Measurements from ENCODE around the gene GLUL. TPM values are rescaled to one million over a fixed set of nuclear protein-coding genes. Genes with fewer than 3 reads are reported as not detected.

GLUL gene
- total RNA-seq, 1 experiment from 2014 or later, result 348 TPM

DNA sequence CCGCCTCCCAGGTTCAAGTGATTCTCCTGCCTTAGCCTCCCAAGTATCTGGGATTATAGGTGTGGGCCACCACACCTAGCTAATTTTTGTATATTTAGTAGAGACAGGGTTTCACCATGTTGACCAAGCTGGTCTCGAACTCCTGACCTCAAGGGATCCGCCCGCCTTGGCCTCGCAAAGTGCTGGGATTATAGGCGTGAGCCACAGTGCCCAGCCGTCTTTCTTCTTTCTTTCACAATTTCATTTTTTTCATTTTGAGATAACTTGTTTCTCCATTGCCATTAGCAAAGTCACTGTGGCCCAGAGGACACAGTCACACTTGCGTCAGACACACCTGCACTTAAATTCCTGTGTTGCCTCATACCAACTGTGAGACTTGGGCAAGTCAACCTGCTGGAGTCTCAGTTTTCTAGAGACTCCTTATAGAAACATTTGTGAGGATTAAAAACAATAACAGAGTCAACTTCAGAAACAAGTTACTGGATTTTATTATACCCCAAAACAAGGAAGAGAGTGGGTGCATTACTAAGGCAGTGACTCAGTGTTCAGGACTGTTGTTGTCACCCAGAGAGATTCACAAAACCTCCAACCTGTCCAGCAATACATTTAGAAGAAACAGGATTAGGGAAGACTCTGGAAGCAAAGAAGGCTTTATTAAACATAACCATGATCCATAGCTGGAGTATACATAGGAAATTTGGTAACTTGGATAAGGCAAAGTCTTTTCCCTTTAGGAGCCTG, 6.2 kb upstream of the GLUL start:
- peak; percentile 58 to 95 for DNase-seq
- intact Hi-C loops (cut with micrococcal nuclease; ENCODE audit: unreplicated experiment), result loop anchor here (1.0 to 5.0 kb wide), 3 partner anchors 189 to 387 kb away; partner anchors contain the start of gene RNASEL
- no TSS peak for BruUV-seq (replicated peaks)

DNA sequence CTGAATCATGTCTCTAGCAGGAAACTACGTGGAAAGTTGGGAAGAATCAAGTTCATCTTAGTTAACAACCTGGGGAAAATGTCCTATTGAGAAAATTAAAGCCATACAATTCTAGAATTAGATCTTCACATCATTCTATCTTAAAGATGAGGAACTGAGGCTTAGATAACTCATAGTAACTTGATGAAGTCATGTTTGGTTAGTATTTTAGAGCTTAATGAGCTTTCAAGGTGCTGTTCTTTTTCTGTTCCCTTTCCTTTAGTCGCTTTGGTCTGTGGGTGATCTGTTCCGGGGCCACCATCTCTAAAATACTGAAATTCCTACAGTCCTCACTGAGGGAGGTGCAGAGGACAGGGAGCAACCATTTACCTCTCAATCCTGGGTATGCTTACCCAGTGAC, 4.3 kb upstream of the GLUL start:
- Histone ChIP-seq H3K4me2 (no peak overlapping the region), H3K27ac (no peak overlapping the region), H3K27me3 (ENCODE audit: insufficient read depth, low read depth) (no peaks in the 10 kb centered on the region), H2AFZ (no peak overlapping the region), H3K79me2 (ENCODE audit: low read depth) (peaks cover 2% of the 10 kb centered on the region), H3K4me3 (no peak overlapping the region), H3K4me1 (replicated peaks; ENCODE audit: insufficient read depth) (peaks cover 25% of the 10 kb centered on the region), H3K9me3 (ENCODE audit: insufficient read depth, low read depth) (no peaks in the 10 kb centered on the region), H4K20me1 (ENCODE audit: insufficient read depth) (no peaks in the 10 kb centered on the region), H3K36me3 (ENCODE audit: low read depth) (no peaks in the 10 kb centered on the region), H3F3A (ENCODE audit: insufficient read depth, low read depth) (peaks cover 17% of the 10 kb centered on the region), H3K9me2 (ENCODE audit: insufficient read depth) (no peaks in the 10 kb centered on the region)
- TF ChIP-seq, protein P1, sequence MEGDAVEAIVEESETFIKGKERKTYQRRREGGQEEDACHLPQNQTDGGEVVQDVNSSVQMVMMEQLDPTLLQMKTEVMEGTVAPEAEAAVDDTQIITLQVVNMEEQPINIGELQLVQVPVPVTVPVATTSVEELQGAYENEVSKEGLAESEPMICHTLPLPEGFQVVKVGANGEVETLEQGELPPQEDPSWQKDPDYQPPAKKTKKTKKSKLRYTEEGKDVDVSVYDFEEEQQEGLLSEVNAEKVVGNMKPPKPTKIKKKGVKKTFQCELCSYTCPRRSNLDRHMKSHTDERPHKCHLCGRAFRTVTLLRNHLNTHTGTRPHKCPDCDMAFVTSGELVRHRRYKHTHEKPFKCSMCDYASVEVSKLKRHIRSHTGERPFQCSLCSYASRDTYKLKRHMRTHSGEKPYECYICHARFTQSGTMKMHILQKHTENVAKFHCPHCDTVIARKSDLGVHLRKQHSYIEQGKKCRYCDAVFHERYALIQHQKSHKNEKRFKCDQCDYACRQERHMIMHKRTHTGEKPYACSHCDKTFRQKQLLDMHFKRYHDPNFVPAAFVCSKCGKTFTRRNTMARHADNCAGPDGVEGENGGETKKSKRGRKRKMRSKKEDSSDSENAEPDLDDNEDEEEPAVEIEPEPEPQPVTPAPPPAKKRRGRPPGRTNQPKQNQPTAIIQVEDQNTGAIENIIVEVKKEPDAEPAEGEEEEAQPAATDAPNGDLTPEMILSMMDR (conservative IDR thresholded peaks at IDR 0.05), result no peak
- no peak for TF ChIP-seq EZH2 (IDR thresholded peaks at IDR 0.05; ENCODE audit: low read depth)
- ChIA-PET POLR2A (ENCODE audit: unreplicated experiment) (no interaction called here), CTCF (interaction anchor here (0.6 to 2.7 kb wide), 4 partner anchors 251 to 311 kb away, joined by 4 to 33 read pairs (median 12); no protein-coding TSS in a partner anchor)
- no TSS peak for BruUV-seq (replicated peaks)
- intact Hi-C loops (cut with micrococcal nuclease; ENCODE audit: unreplicated experiment), result loop anchor here (1.0 to 5.0 kb wide), 4 partner anchors 191 to 389 kb away; partner anchors contain the start of gene RNASEL
- DNase-seq, result no peak

More for the DNA sequence above, 6.2 kb upstream of the GLUL start:
- Histone ChIP-seq H3K4me3 (no peak overlapping the region), H3K9me3 (ENCODE audit: insufficient read depth, low read depth) (no peaks in the 10 kb centered on the region), H3K4me2 (peak overlapping the region; percentile 44), H2AFZ (no peak overlapping the region), H3K4me1 (replicated peaks; ENCODE audit: insufficient read depth) (peaks cover 25% of the 10 kb centered on the region), H4K20me1 (ENCODE audit: insufficient read depth) (no peaks in the 10 kb centered on the region), H3K9me2 (ENCODE audit: insufficient read depth) (no peaks in the 10 kb centered on the region), H3K79me2 (ENCODE audit: low read depth) (no peaks in the 10 kb centered on the region), H3K36me3 (ENCODE audit: low read depth) (no peaks in the 10 kb centered on the region), H3K27me3 (ENCODE audit: insufficient read depth, low read depth) (no peaks in the 10 kb centered on the region), H3F3A (ENCODE audit: insufficient read depth, low read depth) (peaks cover 17% of the 10 kb centered on the region), H3K27ac (peak overlapping the region; percentile 89)
- CTCF ChIA-PET, result interaction anchor here (2.1 to 2.7 kb wide), 2 partner anchors 254 to 310 kb away, joined by 16 to 33 read pairs; no protein-coding TSS in a partner anchor
- TF ChIP-seq, protein P1 (conservative IDR thresholded peaks at IDR 0.05), result no peak
- no peak for TF ChIP-seq EZH2 (IDR thresholded peaks at IDR 0.05; ENCODE audit: low read depth)
- POLR2A ChIA-PET (ENCODE audit: unreplicated experiment), result no interaction called here

DNA sequence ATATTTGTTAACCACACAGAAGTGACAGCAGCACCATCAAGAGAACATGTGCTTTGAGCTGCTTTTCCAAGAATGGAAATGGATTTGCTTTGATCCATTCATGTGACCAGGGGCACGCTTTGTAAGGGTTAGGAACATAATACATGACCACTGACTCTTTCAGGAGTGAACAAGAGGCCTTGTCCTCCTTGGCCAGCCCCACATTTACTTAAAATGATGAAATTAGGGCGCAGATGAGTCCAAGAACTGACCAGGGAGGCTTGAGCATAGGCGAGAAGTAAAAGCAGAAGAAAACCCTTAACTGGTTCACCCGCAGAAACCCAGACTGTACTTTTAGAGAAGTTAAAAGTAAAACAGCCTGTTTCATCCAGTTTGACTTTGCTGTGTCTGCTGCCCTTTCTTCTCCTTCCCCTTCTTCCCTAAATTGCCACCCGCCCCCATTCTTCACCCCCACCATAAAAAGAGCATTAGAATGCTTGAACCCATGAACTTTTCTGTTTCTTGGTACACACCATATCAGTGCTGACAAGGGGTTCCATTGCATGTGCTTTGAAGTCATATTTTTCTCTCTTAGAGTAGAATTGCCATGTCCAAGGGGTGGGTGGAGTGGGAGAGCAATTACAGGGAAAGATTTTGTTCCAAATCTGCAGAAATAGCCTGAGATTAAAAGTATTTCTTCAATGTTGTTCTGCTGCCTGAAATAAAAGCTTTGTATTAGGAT, 2.6 kb upstream of the GLUL start:
- DNase-seq, result no peak
- no peaks in the 10 kb centered on the region for H3K27me3 ChIP-seq (ENCODE audit: insufficient read depth, low read depth)
- H3K27ac ChIP-seq, result no peak overlapping the region
- TF ChIP-seq, protein P1 (conservative IDR thresholded peaks at IDR 0.05), result no peak
- TF ChIP-seq EZH2 (IDR thresholded peaks at IDR 0.05; ENCODE audit: low read depth), result no peak
- H3K36me3 ChIP-seq (ENCODE audit: low read depth), result no peaks in the 10 kb centered on the region
- ChIA-PET POLR2A (ENCODE audit: unreplicated experiment) (interaction anchor here (0.6 kb wide), 1 partner anchor 250 kb away, joined by 5 read pairs; no protein-coding TSS in a partner anchor), CTCF (interaction anchor here (0.6 kb wide), 1 partner anchor 248 kb away, joined by 3 read pairs; no protein-coding TSS in a partner anchor)
- no peaks in the 10 kb centered on the region for H3K9me3 ChIP-seq (ENCODE audit: insufficient read depth, low read depth)
- H3K79me2 ChIP-seq (ENCODE audit: low read depth), result peaks cover 19% of the 10 kb centered on the region
- H2AFZ ChIP-seq, result no peak overlapping the region
- no peak overlapping the region for H3K4me3 ChIP-seq
- H4K20me1 ChIP-seq (ENCODE audit: insufficient read depth), result peaks cover 10% of the 10 kb centered on the region; the same call in 1 of the 2 replicates
- H3K4me1 ChIP-seq (replicated peaks; ENCODE audit: insufficient read depth), result peaks cover 38% of the 10 kb centered on the region
- no TSS peak for BruUV-seq (replicated peaks)
- H3K4me2 ChIP-seq, result no peak overlapping the region
- intact Hi-C loops (cut with micrococcal nuclease; ENCODE audit: unreplicated experiment), result no loop called here
- peaks cover 18% of the 10 kb centered on the region for H3F3A ChIP-seq (ENCODE audit: insufficient read depth, low read depth)
- H3K9me2 ChIP-seq (ENCODE audit: insufficient read depth), result no peaks in the 10 kb centered on the region

Measured in PC-9 (cell line).